Ishikawa (cell line): Measurements from ENCODE around the gene CBS.
"Not testable (repeated sequence)": the region's sequence is repeated elsewhere in the genome, so short reads cannot be mapped to it uniquely, and the experiment has no call there.

Source experiments
- EGR1 ChIP-seq: IDR thresholded peaks from 2 replicates; pipeline ENCODE4 v1.6.1; 2012
- TF ChIP-seq, protein P1 (sequence below): IDR thresholded peaks from 2 replicates; pipeline ENCODE4 v1.6.1; 2012

DNA sequence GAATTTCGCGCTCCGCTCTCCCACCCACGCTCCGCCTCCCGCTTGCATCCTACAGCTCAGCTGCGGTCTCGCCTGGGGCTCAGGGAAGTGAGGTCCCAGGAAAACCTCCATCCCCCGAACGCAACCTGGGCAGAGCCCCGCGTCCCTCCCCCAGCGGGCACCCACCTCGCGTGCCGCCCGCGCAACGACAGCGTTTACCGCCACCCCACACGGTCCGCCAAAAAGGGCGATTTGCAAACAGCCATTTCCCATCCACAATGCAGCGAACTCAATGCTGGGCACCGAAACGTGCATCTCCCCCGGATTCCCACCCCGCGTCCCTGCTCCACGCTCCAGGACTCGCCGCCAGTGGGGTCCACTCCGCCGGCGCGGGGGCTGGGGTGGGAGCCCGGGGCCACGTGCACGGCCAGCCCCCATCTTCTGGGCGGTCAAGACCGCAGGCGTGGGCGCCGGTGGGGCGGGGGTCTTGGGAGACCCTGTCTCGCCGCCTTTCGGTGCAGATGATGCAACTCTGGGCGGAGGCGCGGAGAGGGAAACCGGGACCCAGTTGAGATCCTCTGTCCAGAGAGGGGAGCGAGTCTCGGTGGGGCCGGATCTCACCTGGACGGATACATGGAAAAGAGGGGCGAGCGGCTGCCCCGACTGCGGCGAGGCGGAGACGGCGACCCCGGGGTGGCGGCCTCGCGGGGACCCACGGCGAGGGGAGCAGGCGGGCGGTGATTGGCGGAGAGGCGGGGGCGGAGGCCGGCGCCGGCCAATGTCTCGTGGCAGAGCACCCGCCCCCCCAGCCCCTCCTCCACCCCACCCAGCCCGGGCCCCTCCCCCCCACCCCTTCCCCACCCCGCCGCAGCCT is at the start of gene CBS:
- TF ChIP-seq EGR1 = not testable (repeated sequence)
- TF ChIP-seq, protein P1, sequence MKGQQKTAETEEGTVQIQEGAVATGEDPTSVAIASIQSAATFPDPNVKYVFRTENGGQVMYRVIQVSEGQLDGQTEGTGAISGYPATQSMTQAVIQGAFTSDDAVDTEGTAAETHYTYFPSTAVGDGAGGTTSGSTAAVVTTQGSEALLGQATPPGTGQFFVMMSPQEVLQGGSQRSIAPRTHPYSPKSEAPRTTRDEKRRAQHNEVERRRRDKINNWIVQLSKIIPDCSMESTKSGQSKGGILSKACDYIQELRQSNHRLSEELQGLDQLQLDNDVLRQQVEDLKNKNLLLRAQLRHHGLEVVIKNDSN = not testable (repeated sequence)
